Dendritic cell treated with granulocyte-macrophage colony-stimulating factor and Interleukin-4, amounts not matched to agents 40 ng/mL and 50 ng/mL, for 4 days (primary cell): ENCODE results near the gene DSCAML1.
"Not testable (repeated sequence)": the region's sequence is repeated elsewhere in the genome, so short reads cannot be mapped to it uniquely, and the experiment has no call there.

Source experiments
- H3K27ac Mint-ChIP-seq: one replicate; pipeline ENCODE4 v1.8.0; 2022; ENCODE audit warnings: mild to moderate bottlenecking, mixed read lengths
- H3K27me3 Mint-ChIP-seq: one replicate; pipeline ENCODE4 v1.8.0; 2022; ENCODE audit warnings: mild to moderate bottlenecking, mixed read lengths
- H3K36me3 Mint-ChIP-seq: one replicate; pipeline ENCODE4 v1.8.0; 2022; ENCODE audit warnings: low read depth, mixed read lengths
- H3K4me1 Mint-ChIP-seq: one replicate; pipeline ENCODE4 v1.8.0; 2022; ENCODE audit warnings: low read depth, mixed read lengths
- H3K4me3 Mint-ChIP-seq: one replicate; pipeline ENCODE4 v1.8.0; 2022; ENCODE audit warnings: mild to moderate bottlenecking, moderate library complexity, mixed read lengths
- H3K9me3 Mint-ChIP-seq: one replicate; pipeline ENCODE4 v1.8.0; 2022; ENCODE audit warnings: mixed read lengths
- intact Hi-C: fragments of 100-400 bp; cut with micrococcal nuclease; formaldehyde crosslinking; loops from one replicate; pipeline ENCODE4 v1.15.0; 2022

DSCAML1 gene

GRCh38 chr11:117459979-117460300 lies 337.1 kb downstream of the DSCAML1 start:
- intact Hi-C loops, result no loop called here
- Mint-ChIP-seq H3K27me3 (peaks cover 39% of the 10 kb centered on the region), H3K36me3 (no peaks in the 10 kb centered on the region), H3K9me3 (no peaks in the 10 kb centered on the region), H3K4me3 (no peak overlapping the region), H3K27ac (peak overlapping the region; percentile 76), H3K4me1 (peaks cover 28% of the 10 kb centered on the region)

DNA sequence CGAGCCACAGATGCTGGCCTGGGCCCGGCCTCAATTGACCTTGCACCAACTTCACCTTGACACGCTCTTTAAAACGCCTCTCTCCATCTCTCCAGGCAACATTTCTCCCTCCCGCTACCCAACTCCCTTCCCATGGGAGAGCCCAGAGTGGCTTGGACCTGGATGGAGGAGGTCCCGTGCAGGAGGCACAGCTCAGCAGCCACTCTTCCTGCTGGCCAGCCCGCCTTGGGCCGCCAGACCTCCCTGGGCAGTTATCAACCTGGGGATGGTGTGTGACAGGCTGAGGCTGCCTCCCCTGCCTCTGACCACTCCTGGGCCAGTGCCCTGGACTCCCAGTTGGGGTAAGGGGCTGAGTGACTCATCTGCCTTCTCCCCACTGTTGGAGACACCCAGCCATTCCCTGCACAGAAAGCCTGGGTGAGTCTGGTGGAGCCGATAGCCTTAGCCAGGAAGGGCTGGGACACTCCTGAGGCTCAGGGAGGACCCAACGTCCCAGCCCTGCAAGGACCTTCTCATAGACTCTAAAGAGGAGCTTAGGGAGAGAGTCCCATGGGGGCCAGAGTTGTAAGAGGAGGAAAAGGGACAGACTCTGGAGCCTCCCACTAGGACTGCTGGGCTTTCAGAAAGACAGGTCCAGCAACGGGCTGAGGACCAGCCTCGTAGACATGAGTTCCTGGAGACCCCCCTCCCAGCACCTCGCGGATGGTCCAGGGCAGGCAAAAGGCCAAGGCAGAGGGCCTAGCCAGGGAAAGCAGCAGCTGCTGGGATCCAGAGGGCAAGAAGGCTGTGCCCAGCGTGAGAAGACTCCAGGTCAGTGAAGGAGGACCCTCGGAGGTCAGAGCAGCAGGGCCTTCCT lies 337.7 kb downstream of the DSCAML1 start:
- Mint-ChIP-seq H3K27me3 (peaks cover 39% of the 10 kb centered on the region), H3K4me3 (no peak overlapping the region), H3K36me3 (no peaks in the 10 kb centered on the region), H3K4me1 (peaks cover 28% of the 10 kb centered on the region), H3K27ac (peak overlapping the region; percentile 76), H3K9me3 (peaks cover 5% of the 10 kb centered on the region)
- intact Hi-C loops, result no loop called here

DNA sequence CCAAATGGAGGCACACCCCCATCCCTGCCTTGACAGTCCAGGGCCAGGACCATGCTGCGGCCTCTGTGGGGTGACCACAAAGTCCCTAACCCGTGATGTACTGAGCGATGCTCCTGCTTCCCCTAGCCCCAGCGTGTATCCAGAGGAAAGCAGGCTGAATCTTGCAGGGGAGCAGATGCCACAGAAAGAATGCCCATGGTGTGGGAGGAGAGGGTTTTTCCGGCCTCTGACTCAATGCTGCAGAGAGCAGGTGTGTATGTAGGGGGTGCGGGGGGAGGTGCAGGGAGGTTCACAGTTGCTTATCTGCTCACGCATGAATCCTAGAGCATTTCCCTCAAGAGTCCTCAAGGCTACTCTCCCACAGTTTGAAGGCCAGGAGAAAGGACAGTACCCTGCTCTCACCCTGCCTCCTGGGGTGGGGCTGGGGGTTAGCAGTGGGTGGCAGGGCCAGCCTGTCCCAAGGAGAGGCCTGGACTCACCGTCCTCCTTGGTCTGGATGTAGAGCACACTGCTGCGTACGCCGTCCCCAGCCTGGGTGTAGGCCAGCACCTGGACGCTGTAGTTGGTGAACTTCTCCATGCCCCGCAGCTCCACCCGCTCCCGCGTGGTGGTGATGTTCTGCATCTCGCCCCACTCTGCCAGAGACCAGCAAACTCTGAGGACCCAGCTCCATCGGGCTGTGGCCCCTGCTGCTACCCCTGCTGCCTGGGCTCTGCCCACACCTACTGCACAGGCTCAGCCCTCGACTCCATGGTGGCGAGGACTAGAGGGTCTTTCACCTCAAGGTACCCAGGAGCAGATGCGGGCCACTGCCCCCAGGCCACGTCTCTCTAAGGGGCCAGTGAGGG lies 338.5 kb downstream of the DSCAML1 start:
- Mint-ChIP-seq H3K27ac (peak overlapping the region; percentile 76), H3K4me1 (peaks cover 28% of the 10 kb centered on the region), H3K9me3 (peaks cover 14% of the 10 kb centered on the region), H3K27me3 (peaks cover 39% of the 10 kb centered on the region), H3K36me3 (no peaks in the 10 kb centered on the region), H3K4me3 (no peak overlapping the region)
- intact Hi-C loops, result no loop called here

GRCh38 chr11:117457835-117458234 lies 339.2 kb downstream of the DSCAML1 start:
- Mint-ChIP-seq H3K36me3 (no peaks in the 10 kb centered on the region), H3K27ac (no peak overlapping the region), H3K4me1 (peaks cover 28% of the 10 kb centered on the region), H3K27me3 (peaks cover 38% of the 10 kb centered on the region), H3K9me3 (peaks cover 14% of the 10 kb centered on the region), H3K4me3 (no peak overlapping the region)
- intact Hi-C loops, result no loop called here

DNA sequence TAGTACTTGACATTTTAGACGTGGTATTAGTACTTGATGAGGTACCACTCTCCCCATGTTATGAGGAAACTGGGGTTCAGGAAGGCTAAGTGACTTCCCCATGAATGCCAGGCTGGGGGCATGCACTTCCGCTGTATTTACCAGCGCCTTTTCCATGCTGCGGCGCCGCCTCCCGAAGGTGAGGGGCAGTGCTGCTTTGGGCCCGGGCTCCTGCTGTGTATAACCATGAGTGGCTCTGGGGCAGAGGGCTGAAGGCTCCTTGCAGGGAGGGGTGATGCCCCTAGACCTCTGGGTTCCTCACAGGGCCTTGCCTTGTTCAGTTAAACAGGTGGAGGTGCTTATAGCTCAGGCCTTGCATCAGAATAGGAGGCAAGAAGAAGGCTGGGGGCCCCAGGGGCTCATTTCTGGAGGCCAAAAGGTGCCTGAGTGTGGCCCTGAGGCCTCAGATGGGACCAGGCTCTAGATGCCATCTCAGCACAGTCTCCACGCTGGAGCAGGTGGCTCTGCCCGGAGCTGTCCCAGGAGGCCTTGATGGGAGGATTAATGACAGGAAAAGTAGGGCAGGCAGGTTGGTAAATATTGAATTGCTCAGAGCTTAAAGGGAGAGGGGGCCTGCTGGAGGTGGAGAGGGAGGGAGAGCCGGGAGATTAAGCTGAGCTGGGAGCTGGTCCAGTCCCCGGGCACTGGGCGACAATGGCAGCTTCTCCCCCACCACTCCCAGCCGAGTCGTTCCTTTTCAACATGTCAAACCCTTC lies 339.8 kb downstream of the DSCAML1 start:
- Mint-ChIP-seq H3K4me1 (peaks cover 28% of the 10 kb centered on the region), H3K9me3 (peaks cover 14% of the 10 kb centered on the region), H3K27me3 (peaks cover 38% of the 10 kb centered on the region), H3K4me3 (no peak overlapping the region), H3K36me3 (no peaks in the 10 kb centered on the region), H3K27ac (no peak overlapping the region)
- intact Hi-C loops, result no loop called here

GRCh38 chr11:117456721-117457029 lies 340.3 kb downstream of the DSCAML1 start:
- H3K27ac Mint-ChIP-seq, intact Hi-C loops, H3K36me3 Mint-ChIP-seq, H3K4me3 Mint-ChIP-seq: not testable (repeated sequence)
- Mint-ChIP-seq H3K9me3 (peaks cover 14% of the 10 kb centered on the region), H3K4me1 (peaks cover 28% of the 10 kb centered on the region), H3K27me3 (peaks cover 41% of the 10 kb centered on the region)

- intact Hi-C loops, result no loop called here
- peaks cover 14% of the 10 kb centered on the region for H3K9me3 Mint-ChIP-seq
- peaks cover 41% of the 10 kb centered on the region for H3K27me3 Mint-ChIP-seq
- no peak overlapping the region for H3K27ac Mint-ChIP-seq
- H3K4me3 Mint-ChIP-seq, result no peak overlapping the region
- peaks cover 25% of the 10 kb centered on the region for H3K4me1 Mint-ChIP-seq
- no peaks in the 10 kb centered on the region for H3K36me3 Mint-ChIP-seq
Measured at GRCh38 chr11:117456027-117456720, 340.8 kb downstream of the DSCAML1 start.

GRCh38 chr11:117454564-117454917 lies 342.5 kb downstream of the DSCAML1 start:
- no peak overlapping the region for H3K4me3 Mint-ChIP-seq
- intact Hi-C loops, result no loop called here
- no peaks in the 10 kb centered on the region for H3K36me3 Mint-ChIP-seq
- H3K9me3 Mint-ChIP-seq, result peaks cover 14% of the 10 kb centered on the region
- H3K27me3 Mint-ChIP-seq, result peaks cover 37% of the 10 kb centered on the region
- H3K4me1 Mint-ChIP-seq, result peaks cover 9% of the 10 kb centered on the region
- H3K27ac Mint-ChIP-seq, result no peak overlapping the region

DNA sequence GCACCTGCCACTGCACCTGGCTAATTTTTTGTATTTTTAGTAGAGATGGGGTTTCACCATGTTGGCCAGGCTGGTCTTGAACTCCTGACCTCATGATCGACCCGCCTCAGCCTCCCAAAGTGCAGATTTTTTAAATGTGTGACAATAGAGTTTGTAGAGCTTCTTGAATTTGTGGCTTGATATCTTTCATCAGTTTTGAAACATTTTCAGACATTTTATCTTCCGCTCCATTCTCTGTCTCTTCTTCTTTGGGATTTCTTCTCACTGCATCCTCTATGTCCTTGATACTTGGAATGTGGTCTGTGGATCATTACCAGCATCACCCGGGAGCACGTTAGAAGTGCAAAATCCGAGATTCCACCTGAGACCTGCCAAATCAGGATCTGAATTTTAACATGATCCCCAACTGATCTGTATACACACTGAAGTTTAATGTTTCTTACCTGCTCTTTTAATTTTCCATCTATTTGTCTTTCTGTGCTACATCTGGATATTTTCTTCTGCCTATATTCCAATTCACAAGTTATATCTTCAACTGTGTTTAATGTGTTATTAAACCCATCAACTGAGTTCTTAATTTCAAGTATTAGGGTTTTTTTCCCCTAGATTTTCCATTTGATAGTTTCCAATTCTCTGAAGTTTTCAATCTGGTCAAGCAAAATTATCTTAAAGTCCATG lies 343.0 kb downstream of the DSCAML1 start:
- peaks cover 3% of the 10 kb centered on the region for H3K4me1 Mint-ChIP-seq
- no peaks in the 10 kb centered on the region for H3K36me3 Mint-ChIP-seq
- no peak overlapping the region for H3K27ac Mint-ChIP-seq
- H3K9me3 Mint-ChIP-seq, result peaks cover 14% of the 10 kb centered on the region
- peaks cover 33% of the 10 kb centered on the region for H3K27me3 Mint-ChIP-seq
- intact Hi-C loops, result no loop called here
- no peak overlapping the region for H3K4me3 Mint-ChIP-seq

- no peak overlapping the region for H3K27ac Mint-ChIP-seq
Measured at GRCh38 chr11:117449111-117449693, 347.8 kb downstream of the DSCAML1 start.

GRCh38 chr11:117444711-117445658 lies 352.0 kb downstream of the DSCAML1 start:
- Mint-ChIP-seq H3K4me3 (no peak overlapping the region), H3K27me3 (peaks cover 43% of the 10 kb centered on the region), H3K4me1 (no peaks in the 10 kb centered on the region), H3K36me3 (no peaks in the 10 kb centered on the region), H3K27ac (no peak overlapping the region), H3K9me3 (no peaks in the 10 kb centered on the region)
- intact Hi-C loops, result loop anchor here (5.0 kb wide), 1 partner anchor 372 kb away; no protein-coding TSS in a partner anchor

More at GRCh38 chr11:117449111-117449693, 347.8 kb downstream of the DSCAML1 start:
- intact Hi-C loops, result no loop called here
- H3K4me3 Mint-ChIP-seq, result no peak overlapping the region
- H3K36me3 Mint-ChIP-seq, result no peaks in the 10 kb centered on the region
- no peaks in the 10 kb centered on the region for H3K4me1 Mint-ChIP-seq
- peaks cover 28% of the 10 kb centered on the region for H3K27me3 Mint-ChIP-seq
- H3K9me3 Mint-ChIP-seq, result peaks cover 7% of the 10 kb centered on the region

GRCh38 chr11:117444256-117444655 lies 352.8 kb downstream of the DSCAML1 start:
- H3K27me3 Mint-ChIP-seq, result peaks cover 41% of the 10 kb centered on the region
- no peak overlapping the region for H3K27ac Mint-ChIP-seq
- H3K9me3 Mint-ChIP-seq, result no peaks in the 10 kb centered on the region

More at GRCh38 chr11:117444256-117444655, 352.8 kb downstream of the DSCAML1 start:
- H3K4me3 Mint-ChIP-seq, result no peak overlapping the region
- no peaks in the 10 kb centered on the region for H3K4me1 Mint-ChIP-seq
- H3K36me3 Mint-ChIP-seq, result no peaks in the 10 kb centered on the region
- intact Hi-C loops, result loop anchor here (5.0 kb wide), 1 partner anchor 373 kb away; no protein-coding TSS in a partner anchor
